NCI-H146 (cell line): ENCODE results near the gene SLC31A1.
"Not testable (repeated sequence)": the region's sequence is repeated elsewhere in the genome, so short reads cannot be mapped to it uniquely, and the experiment has no call there.

Experiments used
- DNase-seq: peaks from one replicate; lab custom pipeline; 2025; lab: John Stamatoyannopoulos, UW

The SLC31A1 gene

GRCh38 chr9:113220467-113221002 lies 809 bp upstream of the SLC31A1 start:
- no peak for DNase-seq

DNA sequence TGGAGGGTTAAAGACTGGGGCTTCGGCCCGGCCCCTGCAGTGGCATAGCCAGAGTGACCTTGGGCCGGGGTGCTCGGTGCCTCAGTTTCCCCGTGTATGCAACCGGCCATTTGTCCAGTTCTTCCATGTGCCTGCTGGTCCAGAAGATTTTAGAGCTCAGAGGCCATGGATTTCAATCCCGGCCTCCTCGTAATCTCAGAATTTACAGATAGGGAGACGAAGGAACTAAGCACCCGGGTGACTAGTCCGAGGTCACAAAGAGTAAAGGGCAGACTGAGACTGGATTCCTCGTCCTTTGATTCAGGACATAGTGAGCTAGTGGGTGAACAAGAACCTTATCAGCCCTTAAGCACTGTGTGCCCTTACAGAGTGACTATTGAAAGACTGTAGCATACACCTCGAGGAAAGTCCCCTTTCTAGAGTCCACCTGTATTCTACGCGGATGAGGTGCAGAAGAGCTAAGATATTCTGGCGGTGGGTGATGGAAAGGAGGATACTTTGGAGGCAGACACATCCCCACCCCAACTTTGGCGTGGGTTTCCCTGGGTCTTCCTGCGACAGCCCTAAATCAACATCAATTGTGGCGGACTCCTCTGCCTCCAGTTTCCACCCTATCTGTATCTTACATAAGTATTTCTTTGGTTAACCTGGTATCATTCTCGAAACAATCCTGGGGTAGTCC lies 597 bp downstream of the SLC31A1 start:
- DNase-seq = peak; percentile 14

DNA sequence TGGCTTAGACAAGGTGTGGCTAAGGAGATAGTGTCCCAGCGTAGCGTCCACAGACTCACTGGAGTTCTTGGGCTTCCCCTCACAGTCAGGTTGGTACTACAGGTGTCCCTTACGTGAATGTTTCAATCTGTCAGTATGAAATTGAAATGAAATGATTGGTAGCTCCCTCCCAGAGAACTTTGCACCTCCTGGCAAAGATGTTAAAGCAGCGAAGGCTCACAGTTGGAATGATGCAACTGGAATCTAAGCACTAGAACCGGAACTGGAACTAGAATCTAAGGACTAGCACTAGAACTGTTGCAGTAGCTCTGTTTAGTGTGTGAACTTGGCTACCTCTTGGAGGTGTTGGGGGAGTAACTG lies 1.1 kb downstream of the SLC31A1 start:
- no peak for DNase-seq

DNA sequence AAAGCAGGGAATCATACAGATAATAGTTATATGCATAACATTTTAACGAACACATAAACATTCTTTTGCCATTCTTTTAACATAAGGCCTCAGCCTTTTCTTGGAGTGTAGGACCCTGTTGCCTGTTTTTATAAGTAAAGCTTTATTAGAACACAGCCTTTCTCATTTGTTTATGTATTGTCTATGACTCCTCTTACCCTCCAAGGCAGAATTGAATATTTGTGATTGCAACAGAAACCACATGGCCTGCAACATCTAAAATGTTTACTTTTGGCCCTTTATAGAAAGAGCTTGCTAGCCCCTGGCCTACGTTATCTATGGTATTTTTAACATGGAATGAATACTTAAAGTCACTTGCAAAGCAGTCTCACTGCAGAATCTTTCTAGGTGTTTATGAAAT lies 2.6 kb downstream of the SLC31A1 start:
- DNase-seq = no peak

DNA sequence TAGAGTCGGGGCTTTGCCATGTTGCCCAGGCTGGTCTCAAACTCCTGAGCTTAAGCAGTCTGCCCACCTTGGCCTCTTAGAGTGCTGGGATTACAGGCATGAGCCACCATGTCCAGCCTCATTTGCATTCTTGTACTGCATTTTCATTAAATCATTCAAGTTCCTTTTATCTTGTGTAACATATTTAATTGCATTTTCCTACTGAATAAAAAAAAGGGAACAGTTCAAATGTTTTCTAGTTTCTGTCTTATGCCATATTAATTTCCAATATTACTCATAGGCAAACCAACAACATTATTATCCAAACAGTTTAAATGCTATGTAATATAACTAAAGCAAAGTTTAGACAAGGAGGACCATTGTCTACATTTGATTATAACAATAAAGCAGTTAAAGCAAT lies 6.1 kb downstream of the SLC31A1 start:
- no peak for DNase-seq

GRCh38 chr9:113228130-113228665 lies 6.9 kb downstream of the SLC31A1 start:
- DNase-seq = no peak

GRCh38 chr9:113231701-113232100 lies 10.4 kb downstream of the SLC31A1 start:
- DNase-seq = no peak

GRCh38 chr9:113235701-113236255 lies 14.4 kb downstream of the SLC31A1 start:
- DNase-seq = not testable (repeated sequence)

- no peak for DNase-seq
Measured at GRCh38 chr9:113237026-113237425, 15.7 kb downstream of the SLC31A1 start.

- DNase-seq = no peak
Measured at GRCh38 chr9:113238202-113238858, 17.0 kb downstream of the SLC31A1 start.

GRCh38 chr9:113238859-113239232 lies 17.5 kb downstream of the SLC31A1 start:
- no peak for DNase-seq

- DNase-seq = no peak
Measured at GRCh38 chr9:113241161-113241560, 19.8 kb downstream of the SLC31A1 start.

DNA sequence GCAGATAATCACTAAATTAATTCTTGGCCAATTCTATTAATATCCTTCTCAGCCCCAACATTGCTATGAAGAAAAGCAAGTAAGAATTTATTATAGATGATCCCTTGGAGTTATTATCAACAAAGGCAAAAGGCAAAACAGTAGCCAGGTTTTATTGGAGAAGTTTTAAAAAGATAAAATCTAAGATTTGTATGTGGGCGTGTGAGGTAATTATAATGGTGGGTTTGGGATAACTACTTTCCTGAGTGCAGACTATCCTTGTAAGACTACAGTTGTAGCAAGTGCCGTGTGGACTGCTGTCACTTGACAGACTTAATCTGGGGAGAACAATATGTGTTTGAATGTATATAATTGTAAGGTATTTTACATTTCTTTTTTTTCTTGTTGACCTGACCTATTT lies 23.2 kb downstream of the SLC31A1 start:
- no peak for DNase-seq

DNA sequence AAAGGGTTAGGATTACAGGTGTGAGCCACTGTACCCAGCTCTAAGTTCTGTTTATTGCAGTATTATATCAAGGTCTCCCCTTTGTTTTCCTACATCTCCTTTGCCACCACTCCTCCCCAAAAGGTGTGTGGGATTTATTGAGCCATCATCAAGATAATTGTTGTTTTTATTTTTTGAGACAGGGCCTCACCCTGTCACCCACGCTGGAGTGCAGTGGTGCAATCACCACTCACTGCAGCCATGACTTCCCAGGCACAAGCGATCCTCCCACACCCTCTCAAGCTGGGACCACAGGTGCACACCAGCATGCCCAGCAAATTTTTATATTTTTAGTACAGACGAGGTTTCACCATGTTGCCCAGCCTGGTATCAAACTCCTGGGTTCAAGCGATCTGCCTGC lies 24.6 kb downstream of the SLC31A1 start:
- DNase-seq = no peak

GRCh38 chr9:113246928-113247327 lies 25.6 kb downstream of the SLC31A1 start:
- no peak for DNase-seq

DNA sequence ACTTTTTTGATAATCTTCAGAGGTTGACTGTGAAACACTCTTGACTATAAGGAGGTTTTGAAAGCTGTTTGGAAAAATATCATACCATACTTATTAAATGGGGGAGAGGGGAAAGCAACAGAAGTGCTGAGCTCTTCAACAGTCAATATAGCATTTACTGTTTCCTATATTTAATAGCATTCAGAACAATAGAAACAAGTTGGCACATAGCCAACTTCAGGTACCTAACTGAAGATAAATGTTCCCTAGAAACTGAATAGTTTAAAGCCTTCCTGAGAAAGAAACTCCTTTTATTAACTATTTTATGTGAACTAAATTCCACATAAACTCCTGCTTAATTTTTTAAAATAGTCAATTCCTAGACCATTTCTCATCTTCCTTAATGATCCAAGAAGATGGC lies 26.3 kb downstream of the SLC31A1 start:
- DNase-seq = peak; percentile 10

DNA sequence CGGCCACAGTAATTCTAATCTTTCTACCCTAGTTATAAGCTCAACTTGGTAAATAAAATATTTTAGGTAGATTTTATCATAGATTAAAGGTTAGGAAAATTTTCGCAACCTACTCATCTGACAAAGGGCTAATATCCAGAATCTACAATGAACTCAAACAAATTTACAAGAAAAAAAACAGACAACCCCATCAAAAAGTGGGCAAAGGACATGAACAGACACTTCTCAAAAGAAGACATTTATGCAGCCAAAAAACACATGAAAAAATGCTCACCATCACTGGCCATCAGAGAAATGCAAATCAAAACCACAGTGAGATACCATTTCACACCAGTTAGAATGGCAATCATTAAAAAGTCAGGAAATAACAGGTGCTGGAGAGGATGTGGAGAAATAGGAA lies 28.3 kb downstream of the SLC31A1 start:
- not testable (repeated sequence) for DNase-seq

DNA sequence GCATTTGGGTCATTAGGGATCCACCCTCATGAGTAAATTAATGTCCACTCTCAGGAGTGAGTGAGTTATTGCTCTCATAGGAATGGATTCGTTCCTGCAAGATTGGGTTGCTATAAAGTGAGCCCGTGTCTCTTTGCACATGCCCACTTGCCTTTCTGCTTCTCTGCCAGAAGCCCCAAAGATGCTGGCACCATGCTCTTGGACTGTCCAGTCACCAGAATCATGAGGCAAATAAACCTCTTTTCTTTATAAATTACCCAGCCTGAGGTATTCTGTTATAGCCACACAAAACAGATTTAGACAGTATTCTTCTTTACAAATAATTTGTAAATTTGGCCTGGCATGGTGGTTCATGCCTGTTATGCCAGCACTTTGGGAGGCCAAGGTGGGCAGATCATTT lies 29.5 kb downstream of the SLC31A1 start:
- no peak for DNase-seq

GRCh38 chr9:113254991-113255390 lies 33.6 kb downstream of the SLC31A1 start:
- DNase-seq = no peak

DNA sequence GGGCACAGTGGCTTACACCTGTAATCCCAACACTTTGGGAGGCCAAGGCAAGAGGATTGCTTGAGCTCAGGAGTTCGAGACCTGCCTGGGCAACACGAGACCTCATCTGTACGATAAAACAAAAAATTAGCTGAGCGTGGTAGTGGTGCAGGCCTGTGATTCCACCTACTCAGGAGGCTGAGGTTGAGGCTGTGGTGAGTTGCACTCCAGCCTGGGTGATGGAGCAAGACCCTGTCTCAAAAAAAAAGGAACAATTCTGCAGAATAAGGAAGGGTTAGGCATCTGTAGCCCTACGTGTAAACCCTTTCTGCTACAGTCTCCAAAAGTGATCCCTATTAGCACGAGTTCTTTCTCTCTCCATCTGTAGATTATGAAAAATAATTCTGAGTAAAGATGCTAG lies 34.1 kb downstream of the SLC31A1 start:
- no peak for DNase-seq

DNA sequence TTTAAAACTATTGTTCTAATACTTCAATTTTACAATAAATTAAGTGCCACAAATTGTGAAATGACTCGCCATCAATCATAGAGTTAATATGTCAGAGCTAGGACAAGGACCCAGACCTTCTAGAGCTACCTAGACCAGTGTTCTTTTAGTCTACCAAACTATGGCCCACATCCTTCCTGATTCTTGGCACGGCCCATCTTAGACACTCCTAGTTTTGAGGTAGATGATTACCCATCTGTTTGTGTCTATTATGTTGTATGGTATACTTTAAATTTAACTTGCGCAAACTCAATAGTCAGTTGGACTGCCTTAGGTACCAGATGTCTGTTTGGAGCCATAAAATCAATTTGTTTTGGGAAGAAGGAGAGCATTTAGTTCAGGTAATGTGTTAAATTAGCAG lies 36.5 kb downstream of the SLC31A1 start:
- DNase-seq = no peak

- DNase-seq = no peak
Measured at GRCh38 chr9:113258282-113258681, 36.9 kb downstream of the SLC31A1 start.
